GM12878 (cell line): ENCODE results near the gene KRTAP9-9.
"Not testable (repeated sequence)": the region's sequence is repeated elsewhere in the genome, so short reads cannot be mapped to it uniquely, and the experiment has no call there.

Source experiments
- EZH2 ChIP-seq: IDR thresholded peaks from 2 replicates; pipeline ENCODE4 v1.6.1; 2012; ENCODE audit warnings: low read depth, mild to moderate bottlenecking, control low read depth, inconsistent platforms, low read length, borderline replicate concordance; ENCODE audit not compliant: control insufficient read depth
- MXI1 ChIP-seq: fragments of 150-350 bp; IDR thresholded peaks from 2 replicates; pipeline ENCODE4 v1.6.1; 2011; ENCODE audit warnings: low read depth, mild to moderate bottlenecking, inconsistent platforms, low read length, improper control_type of control experiment
- SRF ChIP-seq, 2 experiments: IDR thresholded peaks; 2 replicates each; pipeline ENCODE4 v1.6.1; 2011; ENCODE audit warnings: low read depth in 2 of 2, low read length in 2 of 2, mild to moderate bottlenecking in 1 of 2, moderate library complexity in 1 of 2
- TAF1 ChIP-seq: IDR thresholded peaks from 2 replicates; pipeline ENCODE4 v1.6.1; 2011; ENCODE audit warnings: mild to moderate bottlenecking, low read depth, low read length, borderline replicate concordance

- not testable (repeated sequence) for TF ChIP-seq SRF (IDR thresholded peaks at IDR 0.05; ENCODE audit: low read depth in 2 of 2, low read length in 2 of 2); MXI1; EZH2; TAF1
Observed at GRCh38 chr17:41237116-41237515, 18.1 kb upstream of the KRTAP9-9 start.
